Neural cell (in vitro differentiated cells): ENCODE results near the gene CPT1A. TPM values are rescaled to one million over a fixed set of nuclear protein-coding genes. Genes with fewer than 3 reads are reported as not detected.

ENCODE experiments used
- H2AFZ ChIP-seq: fragments of 200-600, 300-800 bp; sonication (generic), shearing (Covaris generic); 2 replicates; pipeline ENCODE4 v1.6.0; 2014; ENCODE audit warnings: low read depth, mild to moderate bottlenecking, antibody characterized with exemption, low read length, moderate library complexity
- H3F3A ChIP-seq: fragments of 200-600 bp; shearing (Covaris generic); 2 replicates; pipeline ENCODE4 v1.6.1; 2016; ENCODE audit warnings: mild to moderate bottlenecking, moderate library complexity, mixed read lengths, antibody characterized with exemption, low read length; ENCODE audit not compliant: insufficient read depth, poor library complexity, severe bottlenecking
- H3K27ac ChIP-seq: fragments of 200-600, 300-800 bp; sonication (generic), shearing (Covaris generic); 2 replicates; pipeline ENCODE4 v1.5.1; 2014; ENCODE audit warnings: mild to moderate bottlenecking, low read length, moderate library complexity
- H3K27me3 ChIP-seq: fragments of 300-800, 200-600 bp; sonication (generic), shearing (Covaris generic); 2 replicates; pipeline ENCODE4 v1.6.0; 2014; ENCODE audit warnings: mild to moderate bottlenecking, low read depth, low read length, moderate library complexity; ENCODE audit not compliant: insufficient read depth
- H3K36me3 ChIP-seq: fragments of 300-800, 200-600 bp; sonication (generic), shearing (Covaris generic); 2 replicates; pipeline ENCODE4 v1.5.1; 2014; ENCODE audit warnings: mild to moderate bottlenecking, antibody characterized with exemption, low read length, moderate library complexity; ENCODE audit not compliant: insufficient read depth
- H3K4me2 ChIP-seq: fragments of 300-800, 200-600 bp; sonication (generic), shearing (Covaris generic); 2 replicates; pipeline ENCODE4 v1.6.0; 2014; ENCODE audit warnings: mild to moderate bottlenecking, low read length
- H3K4me3 ChIP-seq: fragments of 300-800, 200-600 bp; sonication (generic), shearing (Covaris generic); 2 replicates; pipeline ENCODE4 v1.5.1; 2014; ENCODE audit warnings: mild to moderate bottlenecking, low read length, moderate library complexity
- H3K79me2 ChIP-seq: fragments of 200-600 bp; shearing (Covaris generic); replicated peaks from 2 replicates; pipeline ENCODE4 v1.6.0; 2014; ENCODE audit warnings: mild to moderate bottlenecking, low read length, moderate library complexity; ENCODE audit not compliant: insufficient read depth
- H3K9ac ChIP-seq: fragments of 300-800, 200-600 bp; sonication (generic), shearing (Covaris generic); 2 replicates; pipeline ENCODE4 v1.6.1; 2016; ENCODE audit warnings: mild to moderate bottlenecking, low read length, mixed read lengths
- H3K9me2 ChIP-seq: fragments of 200-600 bp; shearing (Covaris generic); 2 replicates; pipeline ENCODE4 v1.6.1; 2016; ENCODE audit warnings: mild to moderate bottlenecking, low read length, mixed read lengths; ENCODE audit not compliant: insufficient read depth
- H3K9me3 ChIP-seq: fragments of 200-600, 300-800 bp; sonication (generic), shearing (Covaris generic); 2 replicates; pipeline ENCODE4 v1.6.1; 2016; ENCODE audit warnings: mild to moderate bottlenecking, mixed run types, low read length, moderate library complexity, mixed read lengths
- H4K20me1 ChIP-seq: fragments of 200-600 bp; shearing (Covaris generic); 2 replicates; pipeline ENCODE4 v1.6.1; 2016; ENCODE audit warnings: mild to moderate bottlenecking, mixed run types; ENCODE audit not compliant: insufficient read depth
- EP300 ChIP-seq: fragments of 450-650 bp; conservative IDR thresholded peaks from 2 replicates; pipeline ENCODE4 v1.6.1; 2014; ENCODE audit warnings: antibody characterized with exemption, mild to moderate bottlenecking, moderate library complexity; ENCODE audit not compliant: poor library complexity, severe bottlenecking
- EZH2 ChIP-seq: fragments of 200-600, 300-800 bp; shearing (Covaris generic), sonication (generic); IDR thresholded peaks from 2 replicates; pipeline ENCODE4 v1.6.1; 2014; ENCODE audit warnings: antibody characterized with exemption, low read length, borderline replicate concordance, mild to moderate bottlenecking; ENCODE audit not compliant: insufficient read depth, poor library complexity, severe bottlenecking
- MXI1 ChIP-seq: fragments of 450-650 bp; conservative IDR thresholded peaks from 2 replicates; pipeline ENCODE4 v1.6.1; 2014; ENCODE audit warnings: antibody characterized with exemption, mild to moderate bottlenecking; ENCODE audit not compliant: poor library complexity, severe bottlenecking
- POLR2AphosphoS5 ChIP-seq: IDR thresholded peaks from 2 replicates; pipeline ENCODE4 v1.6.1; 2012
- RAD21 ChIP-seq: fragments of 450-650 bp; conservative IDR thresholded peaks from 2 replicates; pipeline ENCODE4 v1.6.1; 2014; ENCODE audit warnings: antibody characterized with exemption, mild to moderate bottlenecking, moderate library complexity
- SMC3 ChIP-seq: fragments of 450-650 bp; conservative IDR thresholded peaks from 2 replicates; pipeline ENCODE4 v1.6.1; 2014; ENCODE audit warnings: antibody characterized with exemption, mild to moderate bottlenecking, moderate library complexity; ENCODE audit not compliant: poor library complexity
- TAF1 ChIP-seq: IDR thresholded peaks from 2 replicates; pipeline ENCODE4 v1.6.1; 2012; ENCODE audit warnings: low read depth
- polyA plus RNA-seq: library from polyadenylated mRNA; depleted of rRNA; stranded (reverse); fragments of >200 nt; gene quantifications from 2 replicates; pipeline ENCODE4 v1.2.3, GENCODE V29; 2014
- TF ChIP-seq, protein P1 (sequence below): fragments of 450-650 bp; IDR thresholded peaks from 2 replicates; pipeline ENCODE4 v1.5.1; 2014; ENCODE audit warnings: antibody characterized with exemption, mild to moderate bottlenecking, moderate library complexity; ENCODE audit not compliant: poor library complexity, severe bottlenecking
- TF ChIP-seq, protein P2 (sequence below): IDR thresholded peaks from 2 replicates; pipeline ENCODE4 v1.6.1; 2012; ENCODE audit warnings: borderline replicate concordance

CPT1A gene
- polyA plus RNA-seq, 1 donor from 2014 or later: 0.35 TPM

DNA sequence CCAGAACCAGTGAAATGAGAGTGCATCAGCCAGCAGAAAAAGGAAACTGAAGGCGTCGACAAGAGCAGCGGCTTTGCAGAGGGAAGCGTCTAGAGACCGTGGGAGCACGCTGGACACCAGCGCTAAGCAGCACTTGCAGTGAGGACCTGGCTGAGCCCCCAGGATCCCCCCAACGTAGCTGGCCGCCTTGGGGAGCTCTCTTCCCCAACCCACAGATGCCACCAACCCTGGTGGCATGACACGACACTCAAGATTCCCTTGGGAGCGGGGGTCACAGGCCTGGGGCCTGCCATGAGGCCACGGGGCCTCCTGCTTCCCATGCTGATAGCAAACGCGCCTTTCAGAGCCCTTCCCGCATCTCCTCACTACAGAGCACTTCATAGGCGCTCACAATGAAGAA is 77.0 kb downstream of the CPT1A start:
- TF ChIP-seq RAD21 (no peak), EP300 (no peak), TAF1 (no peak), SMC3 (no peak), POLR2AphosphoS5 (no peak), MXI1 (no peak), EZH2 (no peak)
- TF ChIP-seq, protein P1, sequence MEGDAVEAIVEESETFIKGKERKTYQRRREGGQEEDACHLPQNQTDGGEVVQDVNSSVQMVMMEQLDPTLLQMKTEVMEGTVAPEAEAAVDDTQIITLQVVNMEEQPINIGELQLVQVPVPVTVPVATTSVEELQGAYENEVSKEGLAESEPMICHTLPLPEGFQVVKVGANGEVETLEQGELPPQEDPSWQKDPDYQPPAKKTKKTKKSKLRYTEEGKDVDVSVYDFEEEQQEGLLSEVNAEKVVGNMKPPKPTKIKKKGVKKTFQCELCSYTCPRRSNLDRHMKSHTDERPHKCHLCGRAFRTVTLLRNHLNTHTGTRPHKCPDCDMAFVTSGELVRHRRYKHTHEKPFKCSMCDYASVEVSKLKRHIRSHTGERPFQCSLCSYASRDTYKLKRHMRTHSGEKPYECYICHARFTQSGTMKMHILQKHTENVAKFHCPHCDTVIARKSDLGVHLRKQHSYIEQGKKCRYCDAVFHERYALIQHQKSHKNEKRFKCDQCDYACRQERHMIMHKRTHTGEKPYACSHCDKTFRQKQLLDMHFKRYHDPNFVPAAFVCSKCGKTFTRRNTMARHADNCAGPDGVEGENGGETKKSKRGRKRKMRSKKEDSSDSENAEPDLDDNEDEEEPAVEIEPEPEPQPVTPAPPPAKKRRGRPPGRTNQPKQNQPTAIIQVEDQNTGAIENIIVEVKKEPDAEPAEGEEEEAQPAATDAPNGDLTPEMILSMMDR: no peak
- TF ChIP-seq, protein P2, sequence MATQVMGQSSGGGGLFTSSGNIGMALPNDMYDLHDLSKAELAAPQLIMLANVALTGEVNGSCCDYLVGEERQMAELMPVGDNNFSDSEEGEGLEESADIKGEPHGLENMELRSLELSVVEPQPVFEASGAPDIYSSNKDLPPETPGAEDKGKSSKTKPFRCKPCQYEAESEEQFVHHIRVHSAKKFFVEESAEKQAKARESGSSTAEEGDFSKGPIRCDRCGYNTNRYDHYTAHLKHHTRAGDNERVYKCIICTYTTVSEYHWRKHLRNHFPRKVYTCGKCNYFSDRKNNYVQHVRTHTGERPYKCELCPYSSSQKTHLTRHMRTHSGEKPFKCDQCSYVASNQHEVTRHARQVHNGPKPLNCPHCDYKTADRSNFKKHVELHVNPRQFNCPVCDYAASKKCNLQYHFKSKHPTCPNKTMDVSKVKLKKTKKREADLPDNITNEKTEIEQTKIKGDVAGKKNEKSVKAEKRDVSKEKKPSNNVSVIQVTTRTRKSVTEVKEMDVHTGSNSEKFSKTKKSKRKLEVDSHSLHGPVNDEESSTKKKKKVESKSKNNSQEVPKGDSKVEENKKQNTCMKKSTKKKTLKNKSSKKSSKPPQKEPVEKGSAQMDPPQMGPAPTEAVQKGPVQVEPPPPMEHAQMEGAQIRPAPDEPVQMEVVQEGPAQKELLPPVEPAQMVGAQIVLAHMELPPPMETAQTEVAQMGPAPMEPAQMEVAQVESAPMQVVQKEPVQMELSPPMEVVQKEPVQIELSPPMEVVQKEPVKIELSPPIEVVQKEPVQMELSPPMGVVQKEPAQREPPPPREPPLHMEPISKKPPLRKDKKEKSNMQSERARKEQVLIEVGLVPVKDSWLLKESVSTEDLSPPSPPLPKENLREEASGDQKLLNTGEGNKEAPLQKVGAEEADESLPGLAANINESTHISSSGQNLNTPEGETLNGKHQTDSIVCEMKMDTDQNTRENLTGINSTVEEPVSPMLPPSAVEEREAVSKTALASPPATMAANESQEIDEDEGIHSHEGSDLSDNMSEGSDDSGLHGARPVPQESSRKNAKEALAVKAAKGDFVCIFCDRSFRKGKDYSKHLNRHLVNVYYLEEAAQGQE: no peak
- Histone ChIP-seq H3K9me3 (no peaks in the 10 kb centered on the region), H3K4me2 (no peak overlapping the region), H3K4me3 (no peak overlapping the region), H4K20me1 (no peaks in the 10 kb centered on the region), H3K36me3 (no peaks in the 10 kb centered on the region), H3K79me2 (no peaks in the 10 kb centered on the region), H3K27me3 (no peaks in the 10 kb centered on the region), H2AFZ (no peak overlapping the region), H3K27ac (no peak overlapping the region), H3K9me2 (no peaks in the 10 kb centered on the region), H3F3A (no peaks in the 10 kb centered on the region), H3K9ac (no peak overlapping the region)

DNA sequence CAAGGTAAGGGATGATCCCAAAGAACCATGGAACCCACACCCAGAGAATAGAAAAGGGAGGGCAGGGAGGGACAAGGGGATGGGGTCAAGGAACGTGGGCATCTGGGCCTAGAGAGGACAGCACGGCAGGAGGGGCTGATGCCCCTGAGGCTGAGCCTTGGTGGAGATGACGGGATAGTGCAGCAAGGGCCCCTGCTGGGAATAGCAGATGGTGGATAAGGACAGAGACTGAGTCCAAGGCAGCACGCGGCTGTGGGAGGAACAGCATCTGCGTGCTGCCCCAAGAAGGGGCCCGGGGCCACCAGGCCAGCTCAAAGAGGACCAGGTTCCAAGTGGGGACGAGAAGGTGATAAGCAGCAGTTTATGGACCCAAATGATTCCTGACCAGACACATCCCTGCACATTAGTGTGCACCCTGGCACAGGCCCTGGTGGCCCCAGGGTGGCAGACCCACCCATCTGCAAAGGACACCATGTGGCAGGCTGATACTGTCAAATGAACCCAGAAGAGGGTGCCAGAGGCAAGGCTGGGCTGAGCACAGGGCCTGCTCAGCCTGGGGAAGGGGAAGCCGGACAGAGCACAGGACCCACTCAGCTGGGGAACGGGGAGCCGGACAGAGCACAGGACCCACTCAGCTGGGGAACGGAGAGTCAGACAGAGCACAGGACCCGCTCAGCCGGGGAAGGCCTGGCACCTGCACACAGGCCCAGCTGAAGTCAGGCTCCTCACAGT is 77.6 kb downstream of the CPT1A start:
- Histone ChIP-seq H4K20me1 (no peaks in the 10 kb centered on the region), H3K9me3 (no peaks in the 10 kb centered on the region), H3K4me2 (no peak overlapping the region), H3F3A (no peaks in the 10 kb centered on the region), H2AFZ (no peak overlapping the region), H3K27me3 (no peaks in the 10 kb centered on the region), H3K79me2 (no peaks in the 10 kb centered on the region), H3K9ac (no peak overlapping the region), H3K9me2 (no peaks in the 10 kb centered on the region), H3K27ac (no peak overlapping the region), H3K4me3 (no peak overlapping the region), H3K36me3 (no peaks in the 10 kb centered on the region)
- TF ChIP-seq, protein P2: no peak
- TF ChIP-seq RAD21 (no peak), EZH2 (no peak), EP300 (no peak), SMC3 (no peak), MXI1 (no peak), POLR2AphosphoS5 (no peak), TAF1 (no peak)
- TF ChIP-seq, protein P1: no peak
